OCI-LY7 (cell line): ENCODE results near the gene RELN.

ENCODE experiments used
- CTCF ChIP-seq: fragments of 200-600 bp; sonication (generic); conservative IDR thresholded peaks from 2 replicates; pipeline ENCODE4 v1.5.1; 2014; ENCODE audit warnings: mild to moderate bottlenecking, antibody characterized with exemption, low read length, moderate library complexity, mixed read lengths
- EZH2phosphoT487 ChIP-seq: fragments of 200-600 bp; sonication (generic); IDR thresholded peaks from 2 replicates; pipeline ENCODE4 v1.6.1; 2018; ENCODE audit warnings: low read depth, borderline replicate concordance, mild to moderate bottlenecking, mixed run types, antibody characterized with exemption, low read length, moderate library complexity, mixed read lengths

GRCh38 chr7:103683348-103683747 lies 306.1 kb downstream of the RELN start:
- TF ChIP-seq CTCF (no peak), EZH2phosphoT487 (no peak)
